ENCODE results near the gene HRH3.

The HRH3 gene

DNA sequence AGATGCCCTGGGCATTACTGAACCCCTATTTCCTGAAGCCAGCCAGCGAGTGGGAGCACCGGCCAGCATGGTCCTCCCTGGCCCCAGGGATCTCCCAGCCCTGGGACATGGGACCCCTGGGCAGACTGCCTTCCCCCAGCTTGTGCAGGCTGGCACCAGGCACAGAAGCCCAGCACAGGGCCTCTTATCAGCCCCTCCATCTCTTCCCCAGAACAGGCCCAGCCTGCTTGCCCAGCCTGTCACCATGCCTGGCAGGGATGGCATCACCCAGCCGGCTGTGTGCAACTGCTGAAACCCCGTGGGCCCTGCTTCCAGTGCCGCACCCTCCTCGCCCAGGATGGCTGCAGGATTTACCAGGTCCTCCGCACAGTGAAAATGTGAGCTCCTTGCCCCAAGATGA, 12.1 kb upstream of the HRH3 start:
- intact Hi-C loops (cut with DNase I) = loop anchor here (10.0 kb wide), 1 partner anchor 107 kb away; the partner anchor contains the start of gene LSM14B
- peak in 1 of 10 donors; percentile 77 for DNase-seq

GRCh38 chr20:62231292-62231691, 11.2 kb upstream of the HRH3 start:
- intact Hi-C loops (cut with DNase I) = loop anchor here (10.0 kb wide), 1 partner anchor 106 kb away; the partner anchor contains the start of gene LSM14B
- DNase-seq = no peak

DNA sequence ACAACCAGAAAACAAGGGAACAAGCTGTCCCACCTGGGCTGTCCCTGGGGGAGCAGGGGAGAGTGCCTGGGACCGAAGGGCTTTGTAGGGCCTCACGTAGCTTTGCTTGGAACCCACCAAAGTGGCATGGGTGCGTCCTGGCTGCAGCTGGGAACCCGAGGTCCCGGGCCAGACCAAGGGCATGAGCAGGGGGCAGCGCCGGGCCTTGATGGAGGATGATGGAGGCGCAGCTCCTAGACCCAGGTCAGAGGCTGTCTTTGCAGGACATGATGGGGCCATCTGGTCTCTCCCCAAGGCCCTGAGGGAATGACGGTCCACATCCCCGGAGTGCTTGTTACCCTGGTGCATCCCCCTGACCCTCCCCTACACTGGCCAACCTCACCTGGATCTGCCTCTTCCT, 10.6 kb upstream of the HRH3 start:
- no peak for DNase-seq
- intact Hi-C loops (cut with DNase I) = loop anchor here (10.0 kb wide), 1 partner anchor 106 kb away; the partner anchor contains the start of gene LSM14B

DNA sequence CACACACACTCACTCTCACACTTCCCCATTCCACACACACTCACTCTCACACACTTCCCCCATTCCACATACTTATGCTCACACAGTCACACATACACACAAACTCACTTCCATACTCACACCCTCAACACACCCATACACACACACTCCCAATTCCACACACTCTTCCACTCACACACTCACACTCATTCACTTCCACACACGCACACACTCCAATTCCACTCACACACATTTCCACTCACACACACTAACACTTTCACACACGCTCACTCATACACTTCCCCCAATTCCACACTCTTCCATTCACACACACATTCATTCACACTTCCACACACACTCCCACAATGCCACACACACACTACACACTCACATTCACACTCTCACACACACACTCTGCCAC, 10.2 kb upstream of the HRH3 start:
- no peak for DNase-seq
- intact Hi-C loops (cut with DNase I) = loop anchor here (10.0 kb wide), 1 partner anchor 105 kb away; the partner anchor contains the start of gene LSM14B

- intact Hi-C loops (cut with DNase I) = loop anchor here (10.0 kb wide), 1 partner anchor 105 kb away; the partner anchor contains the start of gene LSM14B
- DNase-seq = no peak
Observed at GRCh38 chr20:62229667-62230066, 9.6 kb upstream of the HRH3 start.

- DNase-seq = no peak
- intact Hi-C loops (cut with DNase I) = no loop called here
Observed at GRCh38 chr20:62228982-62229545, 9.0 kb upstream of the HRH3 start.

- intact Hi-C loops (cut with DNase I) = no loop called here
Observed at GRCh38 chr20:62227977-62228958, 8.2 kb upstream of the HRH3 start.

GRCh38 chr20:62227591-62227976, 7.5 kb upstream of the HRH3 start:
- no peak for DNase-seq
- intact Hi-C loops (cut with DNase I) = no loop called here

More at GRCh38 chr20:62227977-62228958, 8.2 kb upstream of the HRH3 start:
- DNase-seq = no peak

- DNase-seq = peak in 5 of 10 donors; percentile 29 to 92 (median 60)
- intact Hi-C loops (cut with DNase I) = no loop called here
Observed at GRCh38 chr20:62226707-62227590, 6.9 kb upstream of the HRH3 start.

- DNase-seq = no peak
- intact Hi-C loops (cut with DNase I) = no loop called here
Observed at GRCh38 chr20:62225820-62226635, 6.0 kb upstream of the HRH3 start.

DNA sequence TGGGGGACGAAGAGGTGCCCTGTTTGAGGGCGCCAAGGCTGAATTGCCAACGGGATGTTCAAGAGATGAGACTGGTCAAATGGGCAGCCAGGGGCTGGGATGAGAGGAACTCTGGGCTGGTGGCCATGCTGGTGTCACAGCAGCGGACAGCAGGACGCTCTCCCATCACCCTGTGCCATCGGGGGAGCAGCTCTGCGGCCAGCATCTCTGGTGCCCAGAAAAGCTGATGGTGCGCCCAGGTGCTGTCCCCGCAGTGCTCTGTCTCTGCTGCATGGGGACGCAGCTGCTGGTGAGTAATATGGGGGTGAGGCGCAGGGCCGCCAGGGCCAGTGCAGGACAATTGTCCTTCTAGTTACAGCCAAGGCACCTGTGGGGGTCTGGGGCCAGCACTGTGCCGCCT, 4.9 kb upstream of the HRH3 start:
- DNase-seq = no peak
- intact Hi-C loops (cut with DNase I) = no loop called here

DNA sequence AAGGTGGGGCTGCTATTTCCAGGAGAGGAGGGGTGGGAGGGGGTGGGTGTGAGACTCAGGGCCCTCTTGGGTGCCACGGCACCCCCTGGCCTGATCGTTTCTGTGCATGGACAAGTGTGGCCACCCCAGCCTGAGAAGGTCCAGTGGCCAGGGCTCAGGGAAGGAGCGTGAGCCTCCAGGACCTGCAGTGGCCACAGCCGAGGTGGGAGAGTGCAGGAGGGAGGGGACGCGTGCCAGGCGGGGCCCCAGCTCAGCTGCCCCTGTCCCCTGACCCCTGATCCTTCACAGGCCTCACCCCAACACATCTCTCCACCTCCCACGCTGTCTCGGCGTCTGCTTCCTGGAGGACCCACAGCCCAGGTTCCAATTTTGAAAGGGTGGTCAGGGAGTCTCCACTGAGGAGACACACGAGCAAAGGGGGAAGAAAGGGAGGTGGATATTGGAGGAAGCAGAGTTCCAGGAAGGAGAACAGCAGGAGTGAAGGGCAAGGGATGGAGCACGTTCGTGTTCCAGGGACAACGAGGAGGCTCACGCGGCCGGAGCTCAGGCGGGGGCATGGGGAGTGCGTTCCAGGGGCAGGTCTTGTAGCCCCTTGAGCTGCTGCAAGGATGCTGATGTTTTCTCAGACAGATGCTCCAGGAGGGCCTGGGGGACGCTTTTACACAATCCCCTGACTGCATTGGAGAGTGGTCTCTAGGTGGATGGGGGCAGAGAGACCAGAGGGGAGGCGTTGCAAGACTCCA, 4.2 kb upstream of the HRH3 start:
- intact Hi-C loops (cut with DNase I) = no loop called here
- no peak for DNase-seq

DNA sequence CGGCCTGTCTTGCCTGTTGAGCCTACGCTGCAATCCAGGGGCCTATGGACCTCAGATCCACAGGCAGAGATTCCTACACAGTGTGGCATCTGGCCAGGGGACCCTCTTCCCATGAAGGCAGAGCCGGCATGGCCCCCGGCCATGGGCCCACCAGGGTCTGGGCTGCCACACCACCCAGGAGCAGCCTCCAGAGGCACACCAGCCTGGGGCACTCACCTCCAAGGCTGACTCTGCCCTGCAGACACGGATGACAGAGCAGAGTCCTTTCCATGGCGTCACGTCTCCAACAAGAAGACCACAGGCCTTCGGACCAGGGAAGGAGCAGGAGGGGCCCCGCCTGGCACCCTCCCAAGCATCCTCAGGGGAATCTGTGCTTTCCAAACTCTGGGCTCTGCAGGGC, 3.5 kb upstream of the HRH3 start:
- no peak for DNase-seq
- intact Hi-C loops (cut with DNase I) = no loop called here

DNA sequence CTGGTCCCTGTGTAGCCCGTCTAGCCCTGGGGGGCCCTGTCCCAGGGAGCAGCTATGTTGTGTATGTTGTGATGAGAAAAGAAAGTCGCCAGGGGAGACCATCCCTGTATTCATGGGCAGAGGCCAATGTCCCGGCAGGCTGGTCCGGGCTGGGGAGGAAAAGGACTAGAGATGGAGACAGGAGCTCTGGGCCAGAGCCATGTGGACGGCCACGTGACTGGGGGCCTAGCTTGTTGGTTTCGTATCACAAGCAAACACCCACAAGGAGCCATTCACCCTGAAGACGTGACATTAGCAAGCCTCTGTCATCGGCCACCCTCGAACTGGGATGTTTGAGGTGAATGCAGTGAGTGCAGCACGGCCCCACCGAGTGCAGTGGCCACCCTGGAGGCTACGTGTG, 2.9 kb upstream of the HRH3 start:
- no peak for DNase-seq
- intact Hi-C loops (cut with DNase I) = no loop called here

GRCh38 chr20:62222266-62222850, 2.3 kb upstream of the HRH3 start:
- intact Hi-C loops (cut with DNase I) = no loop called here
- no peak for DNase-seq

DNA sequence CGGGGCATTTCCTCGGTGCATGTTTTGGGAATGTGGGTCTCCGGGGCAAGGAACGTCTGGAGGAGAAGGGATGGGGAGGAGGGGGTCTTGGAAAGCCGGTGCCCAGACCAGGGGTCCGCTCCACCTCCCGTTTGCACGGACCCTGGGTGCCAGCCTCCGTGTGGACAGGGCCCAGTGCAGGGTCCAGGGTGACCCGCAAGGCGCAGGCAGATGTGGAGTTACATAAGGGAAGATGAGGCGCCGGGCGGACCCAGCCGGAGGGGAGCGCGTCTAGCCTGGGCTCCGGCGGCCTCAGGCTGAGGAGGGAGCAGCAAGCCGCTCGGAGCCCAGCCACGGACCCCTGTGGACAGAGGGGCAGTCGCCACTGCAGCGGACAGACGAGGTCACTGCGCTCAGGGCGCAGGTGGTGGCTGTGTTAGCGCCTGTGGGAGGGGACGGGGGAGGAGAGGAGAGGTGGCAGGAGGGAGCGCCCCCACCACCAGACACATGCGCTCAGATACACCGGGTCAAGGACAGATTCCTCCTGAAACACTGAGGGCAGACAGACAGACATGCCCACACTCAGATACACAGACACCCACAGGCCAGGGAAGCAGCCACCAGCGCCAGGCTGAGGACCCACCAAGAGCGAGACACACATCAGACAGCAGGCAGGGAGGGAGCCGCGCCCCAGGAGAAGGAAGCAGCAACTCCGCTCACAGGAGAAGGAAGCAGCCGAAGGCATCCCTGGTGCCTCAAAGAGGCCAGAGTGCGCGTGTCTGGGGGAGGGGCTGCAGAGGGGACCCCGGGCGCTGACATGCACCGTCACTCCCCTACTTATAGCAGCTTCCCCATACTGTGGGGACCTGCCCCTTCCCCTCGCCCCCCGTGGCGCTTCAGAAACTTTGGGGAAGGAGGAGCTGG, 839 bp upstream of the HRH3 start:
- intact Hi-C loops (cut with DNase I) = no loop called here
- DNase-seq = no peak

GRCh38 chr20:62219101-62219991, 732 bp downstream of the HRH3 start:
- intact Hi-C loops (cut with DNase I) = no loop called here
- peak in 1 of 10 donors; percentile 85 for DNase-seq
